ENCODE results near the gene TK2. TPM values are rescaled to one million over a fixed set of nuclear protein-coding genes. Genes with fewer than 3 reads are reported as not detected.
"Not testable (repeated sequence)": the region's sequence is repeated elsewhere in the genome, so short reads cannot be mapped to it uniquely, and the experiment has no call there.

TK2 gene
- total RNA-seq (2014; rRNA removed; shearing (Covaris generic)), result 14.8 and 16.0 TPM in 2 replicates

GRCh38 chr16:66549284-66550131, at the start of gene TK2:
Gene TK2, minus strand, starts transcription at chr16:66550122. Its CDS starts 61 bp downstream, at chr16:66550061.
- H3K27ac ChIP-seq, result peak within 1 kb of the TSS; percentile 79
- peaks cover 11% of the 10 kb centered on the region for H3K4me1 ChIP-seq
- H3K9me3 ChIP-seq (replicated peaks), result no peaks in the 10 kb centered on the region
- peak; percentile 85 for DNase-seq
- H3K36me3 ChIP-seq, result no peaks in the 10 kb centered on the region
- peak within 1 kb of the TSS; percentile 72 for H3K4me3 ChIP-seq
- no peaks in the 10 kb centered on the region for H3K27me3 ChIP-seq

GRCh38 chr16:66598111-66598510, 48.2 kb upstream of the TK2 start:
- no peaks in the 10 kb centered on the region for H3K9me3 ChIP-seq (replicated peaks)
- H3K27me3 ChIP-seq, result no peaks in the 10 kb centered on the region
- H3K4me3 ChIP-seq, result no peak overlapping the region
- H3K27ac ChIP-seq, result no peak overlapping the region
- no peak for DNase-seq
- H3K4me1 ChIP-seq, result no peaks in the 10 kb centered on the region
- no peaks in the 10 kb centered on the region for H3K36me3 ChIP-seq

DNA sequence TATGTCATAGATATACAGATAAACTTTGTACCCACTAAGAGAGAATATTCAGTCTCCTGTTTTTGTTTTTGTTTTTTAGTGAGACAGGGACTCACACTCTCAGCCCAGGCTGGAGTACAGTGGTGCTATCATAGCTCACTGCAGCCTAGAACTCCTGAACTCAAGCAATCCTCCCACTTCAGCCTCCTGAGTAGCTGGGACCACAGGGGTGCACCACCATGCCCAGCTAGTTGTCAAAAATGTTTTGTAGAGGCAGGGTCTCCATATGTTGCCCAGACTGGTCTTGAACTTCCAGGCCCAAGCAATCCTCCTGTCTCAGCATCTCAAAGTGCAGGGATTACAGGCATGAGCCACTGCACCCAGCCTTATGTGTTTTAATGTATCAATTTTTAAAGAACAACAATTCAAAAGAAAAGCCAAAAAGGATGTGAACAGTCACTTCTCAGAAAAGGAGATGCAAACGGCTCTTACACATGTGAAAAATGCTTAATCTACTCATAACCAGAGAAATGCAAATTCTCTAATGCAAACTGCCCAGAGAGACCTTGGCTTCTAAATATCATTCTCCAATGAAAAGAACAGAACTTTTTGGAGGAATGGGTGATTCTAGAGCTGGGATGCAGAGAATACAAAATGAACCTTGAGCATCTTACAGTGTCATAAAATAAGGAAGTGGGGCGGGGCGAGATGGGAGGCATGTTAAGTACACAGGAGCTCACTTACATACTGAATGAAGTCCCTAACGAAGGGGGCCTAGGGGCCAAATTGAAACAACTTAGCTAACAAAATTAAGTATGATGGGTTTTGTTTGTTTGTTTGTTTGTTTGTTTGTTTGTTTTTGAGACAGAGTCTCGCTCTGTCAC, 47.3 kb upstream of the TK2 start:
- no peak overlapping the region for H3K4me3 ChIP-seq
- no peaks in the 10 kb centered on the region for H3K9me3 ChIP-seq (replicated peaks)
- H3K27ac ChIP-seq, result no peak overlapping the region
- no peaks in the 10 kb centered on the region for H3K36me3 ChIP-seq
- no peaks in the 10 kb centered on the region for H3K4me1 ChIP-seq
- H3K27me3 ChIP-seq, result no peaks in the 10 kb centered on the region
- no peak for DNase-seq

GRCh38 chr16:66596559-66596958, 46.6 kb upstream of the TK2 start:
- H3K4me3 ChIP-seq; H3K27ac ChIP-seq; H3K4me1 ChIP-seq; H3K36me3 ChIP-seq; DNase-seq; H3K27me3 ChIP-seq; H3K9me3 ChIP-seq (replicated peaks): not testable (repeated sequence)

- no peaks in the 10 kb centered on the region for H3K27me3 ChIP-seq
- no peak overlapping the region for H3K27ac ChIP-seq
- H3K4me3 ChIP-seq, result no peak overlapping the region
- no peaks in the 10 kb centered on the region for H3K36me3 ChIP-seq
- DNase-seq, result no peak
- no peaks in the 10 kb centered on the region for H3K9me3 ChIP-seq (replicated peaks)
- no peaks in the 10 kb centered on the region for H3K4me1 ChIP-seq
Measured at GRCh38 chr16:66594739-66595138, 44.8 kb upstream of the TK2 start.

DNA sequence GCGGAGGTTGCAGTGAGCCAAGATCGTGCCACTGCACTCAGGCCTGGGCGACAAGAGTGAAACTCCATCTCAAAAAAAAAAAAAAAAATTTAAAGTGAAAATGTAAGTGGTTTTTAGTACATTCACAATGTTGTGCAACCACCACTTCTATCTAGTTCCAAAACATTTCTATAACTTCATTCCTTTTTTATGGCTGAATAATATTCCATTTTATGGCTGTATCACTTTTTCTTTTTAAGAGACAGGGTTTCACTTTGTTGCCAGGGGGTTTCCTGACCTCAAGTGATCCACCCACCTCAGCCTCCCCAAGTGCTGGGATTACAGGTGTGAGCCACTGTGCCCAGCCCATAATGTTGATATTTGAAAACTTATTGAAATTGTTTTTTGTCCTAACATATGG, 42.9 kb upstream of the TK2 start:
- no peaks in the 10 kb centered on the region for H3K36me3 ChIP-seq
- H3K9me3 ChIP-seq (replicated peaks), result no peaks in the 10 kb centered on the region
- H3K4me1 ChIP-seq, result no peaks in the 10 kb centered on the region
- no peaks in the 10 kb centered on the region for H3K27me3 ChIP-seq
- H3K27ac ChIP-seq, result no peak overlapping the region
- DNase-seq, result no peak
- H3K4me3 ChIP-seq, result no peak overlapping the region

DNA sequence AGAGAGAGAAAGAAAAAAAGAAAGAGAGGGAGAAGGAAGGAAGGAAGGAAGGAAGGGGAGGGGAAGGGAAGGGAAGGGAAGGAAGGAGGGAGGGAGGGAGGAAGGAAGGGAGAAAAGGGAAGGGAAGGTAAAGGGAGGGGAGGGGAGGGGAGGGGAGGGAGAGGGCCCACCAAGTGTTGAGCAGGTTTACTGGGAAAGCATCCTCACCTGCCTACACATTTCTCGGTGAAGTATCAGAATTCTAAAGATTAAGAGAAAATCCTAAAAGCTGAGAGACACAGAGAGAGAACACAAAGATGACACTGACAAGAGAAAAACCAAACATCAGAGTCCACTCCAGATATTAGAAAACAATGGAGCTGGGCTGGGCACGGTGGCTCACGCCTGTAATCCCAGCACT, 42.3 kb upstream of the TK2 start:
- Histone ChIP-seq H3K4me1 (no peaks in the 10 kb centered on the region), H3K27ac (no peak overlapping the region), H3K9me3 (replicated peaks) (no peaks in the 10 kb centered on the region), H3K36me3 (no peaks in the 10 kb centered on the region), H3K27me3 (no peaks in the 10 kb centered on the region), H3K4me3 (no peak overlapping the region)
- DNase-seq, result no peak

DNA sequence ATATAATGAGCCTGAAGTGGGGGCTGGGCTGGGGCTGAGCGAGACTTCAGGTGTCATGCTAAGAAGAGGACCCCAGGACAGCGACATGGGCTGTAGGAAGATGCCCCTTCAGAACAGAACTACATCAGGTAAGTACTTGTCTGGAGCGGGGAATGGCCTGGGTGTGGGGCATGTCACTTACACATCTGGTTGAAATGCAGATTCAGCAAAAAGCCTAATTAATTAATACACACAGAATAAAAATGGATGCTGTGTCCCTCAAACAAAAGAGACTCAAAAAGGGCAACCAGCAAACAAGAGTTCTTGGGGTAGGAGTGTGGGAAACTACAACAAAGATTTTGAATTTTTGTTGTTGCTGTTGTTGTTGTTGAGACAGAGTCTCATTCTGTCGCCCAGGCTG, 41.1 kb upstream of the TK2 start:
- Histone ChIP-seq H3K4me1 (no peaks in the 10 kb centered on the region), H3K4me3 (no peak overlapping the region), H3K36me3 (no peaks in the 10 kb centered on the region), H3K27ac (no peak overlapping the region), H3K27me3 (no peaks in the 10 kb centered on the region), H3K9me3 (replicated peaks) (no peaks in the 10 kb centered on the region)
- no peak for DNase-seq

GRCh38 chr16:66590322-66590721, 40.4 kb upstream of the TK2 start:
- no peaks in the 10 kb centered on the region for H3K9me3 ChIP-seq (replicated peaks)

GRCh38 chr16:66588981-66589713, 39.2 kb upstream of the TK2 start:
- no peaks in the 10 kb centered on the region for H3K36me3 ChIP-seq
- peak; percentile 49 to 58 for DNase-seq

More at GRCh38 chr16:66590322-66590721, 40.4 kb upstream of the TK2 start:
- no peak overlapping the region for H3K4me3 ChIP-seq
- no peaks in the 10 kb centered on the region for H3K27me3 ChIP-seq
- no peak for DNase-seq
- H3K36me3 ChIP-seq, result no peaks in the 10 kb centered on the region
- H3K4me1 ChIP-seq, result no peaks in the 10 kb centered on the region
- H3K27ac ChIP-seq, result no peak overlapping the region

GRCh38 chr16:66587881-66588600, 38.1 kb upstream of the TK2 start:
- H3K36me3 ChIP-seq, result no peaks in the 10 kb centered on the region
- no peaks in the 10 kb centered on the region for H3K9me3 ChIP-seq (replicated peaks)
- no peaks in the 10 kb centered on the region for H3K4me1 ChIP-seq
- no peak overlapping the region for H3K27ac ChIP-seq
- no peaks in the 10 kb centered on the region for H3K27me3 ChIP-seq
- DNase-seq, result no peak
- no peak overlapping the region for H3K4me3 ChIP-seq

More at GRCh38 chr16:66588981-66589713, 39.2 kb upstream of the TK2 start:
- Histone ChIP-seq H3K9me3 (replicated peaks) (no peaks in the 10 kb centered on the region), H3K27me3 (no peaks in the 10 kb centered on the region), H3K27ac (no peak overlapping the region), H3K4me1 (no peaks in the 10 kb centered on the region), H3K4me3 (no peak overlapping the region)

DNA sequence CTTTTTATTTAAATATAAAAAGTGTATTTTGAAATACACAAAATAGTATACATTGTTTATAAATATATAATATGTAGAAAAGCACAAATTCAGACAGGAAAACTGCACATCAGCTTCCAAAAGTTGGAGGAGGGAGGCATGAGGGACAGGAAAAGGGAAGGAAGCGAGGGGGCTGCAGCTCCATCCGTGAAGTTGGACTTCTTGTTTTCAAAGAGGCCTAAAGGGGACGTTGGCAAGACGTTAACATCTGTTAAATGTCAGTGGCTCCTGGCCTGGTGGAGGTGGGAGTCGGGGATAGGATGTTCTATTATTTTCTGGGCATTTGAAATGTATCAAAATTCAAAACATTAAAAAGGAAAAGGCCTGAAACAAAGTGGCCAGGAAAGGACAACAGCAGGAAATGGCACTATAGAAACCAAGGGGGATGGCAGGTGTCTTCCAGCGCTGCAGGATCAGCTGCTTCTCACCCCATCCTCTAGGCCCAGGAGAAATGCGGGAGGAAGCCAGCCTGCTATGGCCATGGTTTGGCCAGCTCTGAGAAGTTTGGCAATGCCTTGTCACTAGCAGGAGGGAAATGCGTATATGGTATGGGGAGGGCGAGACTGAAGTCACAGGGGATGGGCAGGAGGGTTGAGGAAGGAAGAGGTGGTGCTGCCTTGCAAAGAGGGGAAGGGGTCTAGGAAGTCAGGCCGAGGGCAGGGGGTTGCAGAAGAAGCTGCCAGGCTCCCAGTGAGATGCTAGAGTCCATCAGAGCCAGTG, 35.7 kb upstream of the TK2 start:
- H3K4me1 ChIP-seq, result peaks cover 14% of the 10 kb centered on the region
- H3K9me3 ChIP-seq (replicated peaks), result no peaks in the 10 kb centered on the region
- no peak overlapping the region for H3K4me3 ChIP-seq
- H3K27me3 ChIP-seq, result no peaks in the 10 kb centered on the region
- H3K27ac ChIP-seq, result no peak overlapping the region
- H3K36me3 ChIP-seq, result 0 out of 2 replicates have a peak, but pooled peaks cover 2% of the 10 kb centered on the region
- DNase-seq, result no peak

GRCh38 chr16:66581246-66581952, 31.5 kb upstream of the TK2 start:
- Histone ChIP-seq H3K27ac (peak overlapping the region; percentile 80), H3K4me3 (peak overlapping the region; percentile 5), H3K9me3 (replicated peaks) (no peaks in the 10 kb centered on the region), H3K27me3 (no peaks in the 10 kb centered on the region), H3K4me1 (peaks cover 36% of the 10 kb centered on the region), H3K36me3 (0 out of 2 replicates have a peak, but pooled peaks cover 2% of the 10 kb centered on the region)
- DNase-seq, result peak in 1 of 2 experiments; percentile 37
